GM23338 (cell line): ENCODE results near the gene ZPBP. TPM values are rescaled to one million over a fixed set of nuclear protein-coding genes. Genes with fewer than 3 reads are reported as not detected.

Experiments
- ATAC-seq: fragments of 200-7000 bp; cut with Tn5 transposase; 3 replicates; pipeline ENCODE4 v1.9.1; 2020
- DNase-seq: peaks from one replicate; pipeline ENCODE4 v3.0.0-alpha.2; 2015; ENCODE audit warnings: low spot score
- H2AFZ ChIP-seq: fragments of 200-600 bp; sonication (generic); 2 replicates; pipeline ENCODE4 v1.8.0; 2016; ENCODE audit warnings: antibody characterized with exemption, mild to moderate bottlenecking, moderate library complexity
- H3F3A ChIP-seq: fragments of 200-600 bp; sonication (generic); replicated peaks from 2 replicates; pipeline ENCODE4 v1.8.0; 2017; ENCODE audit warnings: antibody characterized with exemption, mixed run types, low read depth
- H3K27ac ChIP-seq: fragments of 200-600 bp; sonication (generic); 2 replicates; pipeline ENCODE4 v1.6.1; 2016; ENCODE audit warnings: low read depth
- H3K27me3 ChIP-seq: fragments of 200-600 bp; sonication (generic); 2 replicates; pipeline ENCODE4 v1.8.0; 2016; ENCODE audit warnings: mild to moderate bottlenecking, mixed run types, moderate library complexity; ENCODE audit not compliant: insufficient read depth
- H3K36me3 ChIP-seq: fragments of 200-600 bp; sonication (generic); 2 replicates; pipeline ENCODE4 v1.8.0; 2016; ENCODE audit warnings: mild to moderate bottlenecking; ENCODE audit not compliant: insufficient read depth
- H3K4me1 ChIP-seq: fragments of 200-600 bp; sonication (generic); 2 replicates; pipeline ENCODE4 v1.8.0; 2016; ENCODE audit warnings: mild to moderate bottlenecking, moderate library complexity; ENCODE audit not compliant: insufficient read depth
- H3K4me2 ChIP-seq: fragments of 200-600 bp; sonication (generic); 2 replicates; pipeline ENCODE4 v1.7.1; 2017; ENCODE audit warnings: mixed run types
- H3K4me3 ChIP-seq: fragments of 200-600 bp; sonication (generic); 2 replicates; pipeline ENCODE4 v1.6.1; 2016; ENCODE audit warnings: mixed run types
- H3K79me2 ChIP-seq: fragments of 200-600 bp; sonication (generic); replicated peaks from 2 replicates; pipeline ENCODE4 v1.8.0; 2017; ENCODE audit warnings: mild to moderate bottlenecking; ENCODE audit not compliant: insufficient read depth
- H3K9me2 ChIP-seq: fragments of 200-600 bp; sonication (generic); 2 replicates; pipeline ENCODE4 v1.8.0; 2017; ENCODE audit not compliant: insufficient read depth
- H4K20me1 ChIP-seq: fragments of 200-600 bp; sonication (generic); replicated peaks from 2 replicates; pipeline ENCODE4 v1.8.0; 2017; ENCODE audit warnings: mild to moderate bottlenecking; ENCODE audit not compliant: insufficient read depth
- H3K27ac Mint-ChIP-seq: 2 replicates; pipeline ENCODE4 v1.8.0; 2020; ENCODE audit warnings: inconsistent platforms, mild to moderate bottlenecking, moderate library complexity, mixed read lengths
- H3K27me3 Mint-ChIP-seq: 3 replicates; pipeline ENCODE4 v1.8.0; 2022; ENCODE audit warnings: low read depth, mild to moderate bottlenecking, moderate library complexity, mixed read lengths, inconsistent platforms; ENCODE audit not compliant: insufficient read depth, poor library complexity
- H3K36me3 Mint-ChIP-seq: 3 replicates; pipeline ENCODE4 v1.8.0; 2021; ENCODE audit warnings: low read depth, mild to moderate bottlenecking, inconsistent platforms, moderate library complexity, mixed read lengths
- H3K4me1 Mint-ChIP-seq: 3 replicates; pipeline ENCODE4 v1.8.0; 2020; ENCODE audit warnings: mild to moderate bottlenecking, inconsistent platforms, mixed read lengths
- H3K4me3 Mint-ChIP-seq: 3 replicates; pipeline ENCODE4 v1.8.0; 2021; ENCODE audit warnings: moderate library complexity, mild to moderate bottlenecking, inconsistent platforms, mixed read lengths
- H3K9me3 Mint-ChIP-seq: 3 replicates; pipeline ENCODE4 v1.8.0; 2020; ENCODE audit warnings: moderate library complexity, mild to moderate bottlenecking, inconsistent platforms, mixed read lengths
- CREB1 ChIP-seq: fragments of 250-450 bp; sonication (Bioruptor Pico); IDR thresholded peaks from 2 replicates; pipeline ENCODE4 v1.5.0; 2020; ENCODE audit warnings: low read depth, mild to moderate bottlenecking, moderate library complexity
- CTCF ChIP-seq, 2 experiments: fragments of 200-600 bp in 1 of 2; sonication (generic) in 1 of 2; conservative IDR thresholded peaks; 2 replicates each; pipeline versions ENCODE4 v1.5.1 to v1.6.1; 2016 to 2017; ENCODE audit warnings: antibody characterized with exemption in 2 of 2, low read depth in 2 of 2, mild to moderate bottlenecking in 2 of 2, moderate library complexity in 1 of 2
- ETS1 ChIP-seq: IDR thresholded peaks from 2 replicates; pipeline ENCODE4 v1.6.1; 2016; ENCODE audit warnings: antibody characterized with exemption
- EZH2 ChIP-seq: fragments of 200-600 bp; sonication (generic); IDR thresholded peaks from one replicate; pipeline ENCODE4 v1.8.0; 2017; ENCODE audit warnings: antibody characterized with exemption, mild to moderate bottlenecking, low read depth; ENCODE audit not compliant: unreplicated experiment
- EZH2phosphoT487 ChIP-seq: fragments of 200-600 bp; sonication (generic); IDR thresholded peaks from one replicate; pipeline ENCODE4 v1.8.1; 2018; ENCODE audit warnings: antibody characterized with exemption; ENCODE audit not compliant: unreplicated experiment
- JUNB ChIP-seq: IDR thresholded peaks from one replicate; pipeline ENCODE4 v1.6.1; 2016; ENCODE audit warnings: antibody characterized with exemption; ENCODE audit not compliant: unreplicated experiment
- NANOG ChIP-seq: IDR thresholded peaks from 2 replicates; pipeline ENCODE4 v1.6.1; 2016; ENCODE audit warnings: antibody characterized with exemption, borderline replicate concordance
- POLR2AphosphoS5 ChIP-seq: IDR thresholded peaks from 2 replicates; pipeline ENCODE4 v1.6.1; 2016; ENCODE audit warnings: antibody characterized with exemption, low read depth
- REST ChIP-seq: IDR thresholded peaks from one replicate; pipeline ENCODE4 v1.6.1; 2018; ENCODE audit warnings: antibody characterized with exemption; ENCODE audit not compliant: unreplicated experiment
- STAT1 ChIP-seq: IDR thresholded peaks from one replicate; pipeline ENCODE4 v1.6.1; 2016; ENCODE audit warnings: antibody characterized with exemption; ENCODE audit not compliant: unreplicated experiment
- ZNF114 ChIP-seq: fragments of 250-450 bp; sonication (Bioruptor Pico); IDR thresholded peaks from 2 replicates; pipeline ENCODE4 v1.5.0; 2020; ENCODE audit warnings: mild to moderate bottlenecking, moderate library complexity
- ZNF331 ChIP-seq: fragments of 250-450 bp; sonication (Bioruptor Pico); IDR thresholded peaks from 2 replicates; pipeline ENCODE4 v1.5.0; 2020; ENCODE audit warnings: low read depth, mild to moderate bottlenecking, moderate library complexity
- ZNF462 ChIP-seq: fragments of 250-450 bp; sonication (Bioruptor Pico); IDR thresholded peaks from 2 replicates; pipeline ENCODE4 v1.5.0; 2020; ENCODE audit warnings: mild to moderate bottlenecking, moderate library complexity
- polyA plus RNA-seq: library from polyadenylated mRNA; unstranded; fragments of >200 nt; fragmentation: Nextera tagmentation; extraction: Ambion mirVana; gene quantifications from 2 replicates; pipeline ENCODE4 v1.2.1, GENCODE V29; 2016
- total RNA-seq: library from RNA; depleted of rRNA; stranded (reverse); fragments of >200 nt; shearing (Covaris generic); gene quantifications from 2 replicates; pipeline ENCODE4 v1.2.3, GENCODE V29; 2014

Gene ZPBP
- total and polyA plus RNA-seq, 2 experiments from 2014 or later, result not detected

GRCh38 chr7:50141131-50141530 is 48.1 kb upstream of the ZPBP start:
- no peak for ATAC-seq
- Histone ChIP-seq H3F3A (no peaks in the 10 kb centered on the region), H2AFZ (no peak overlapping the region), H3K4me3 (no peak overlapping the region), H3K36me3 (no peaks in the 10 kb centered on the region), H3K4me1 (no peaks in the 10 kb centered on the region), H3K27me3 (no peaks in the 10 kb centered on the region), H4K20me1 (no peaks in the 10 kb centered on the region), H3K27ac (no peak overlapping the region), H3K79me2 (no peaks in the 10 kb centered on the region), H3K4me2 (no peak overlapping the region), H3K9me2 (no peaks in the 10 kb centered on the region)
- Mint-ChIP-seq H3K9me3 (no peaks in the 10 kb centered on the region; the same call in 2 of the 3 replicates), H3K4me1 (no peaks in the 10 kb centered on the region), H3K27me3 (peaks cover 2% of the 10 kb centered on the region), H3K36me3 (no peaks in the 10 kb centered on the region), H3K27ac (no peak overlapping the region), H3K4me3 (no peak overlapping the region)
- no peak for DNase-seq
- TF ChIP-seq JUNB, result no peak
- no peak for TF ChIP-seq ETS1
- no peak for TF ChIP-seq NANOG
- TF ChIP-seq POLR2AphosphoS5, result no peak
- TF ChIP-seq CREB1, result no peak
- TF ChIP-seq ZNF331 (CRISPR knock-in tag), result no peak
- TF ChIP-seq REST, result no peak
- TF ChIP-seq STAT1, result no peak
- no peak for TF ChIP-seq CTCF (conservative IDR thresholded peaks at IDR 0.05; ENCODE audit: low read depth in 2 of 2)
- TF ChIP-seq EZH2, result no peak
- TF ChIP-seq EZH2phosphoT487, result no peak
- TF ChIP-seq ZNF462 (CRISPR knock-in tag), result no peak
- TF ChIP-seq ZNF114 (CRISPR knock-in tag), result no peak
